ENCODE data around the gene FAM72C.
"Not testable (repeated sequence)": the region's sequence is repeated elsewhere in the genome, so short reads cannot be mapped to it uniquely, and the experiment has no call there.

DNA sequence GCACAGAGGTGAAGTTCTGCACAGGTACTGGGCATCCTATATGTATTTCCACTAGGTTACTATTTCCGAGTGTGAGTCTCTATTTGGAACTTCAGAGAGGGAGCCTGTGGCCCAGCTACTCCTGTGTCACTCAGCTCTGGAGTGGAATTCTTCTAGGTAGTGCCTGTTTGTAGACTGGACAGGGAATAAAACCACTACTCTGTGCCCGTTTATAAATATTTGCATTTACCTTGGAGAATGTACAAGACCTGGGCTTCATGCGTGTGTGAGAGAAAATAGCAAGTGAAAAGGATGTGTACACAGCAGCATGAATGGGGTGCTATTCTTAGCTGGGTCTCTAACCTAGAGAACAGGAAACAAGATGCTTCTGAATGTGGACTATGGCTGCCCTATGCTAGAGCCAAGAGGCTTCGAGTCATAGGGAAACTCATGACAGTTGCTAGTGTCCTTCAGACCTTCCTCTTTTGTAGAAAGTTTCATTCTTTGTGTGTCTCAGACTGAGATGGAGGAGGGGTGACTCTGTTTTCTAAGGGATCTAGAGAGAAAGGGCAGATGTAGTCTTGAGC, 40.5 kb upstream of the FAM72C start:
- not testable (repeated sequence) for TF ChIP-seq POLR2A (IDR thresholded peaks at IDR 0.05; ENCODE audit: low read depth, low read length); MAZ (IDR thresholded peaks at IDR 0.05; ENCODE audit: borderline replicate concordance, low read depth, low read length); CHD1 (IDR thresholded peaks at IDR 0.05; ENCODE audit: low read depth, low read length)
- TF ChIP-seq, protein P1, sequence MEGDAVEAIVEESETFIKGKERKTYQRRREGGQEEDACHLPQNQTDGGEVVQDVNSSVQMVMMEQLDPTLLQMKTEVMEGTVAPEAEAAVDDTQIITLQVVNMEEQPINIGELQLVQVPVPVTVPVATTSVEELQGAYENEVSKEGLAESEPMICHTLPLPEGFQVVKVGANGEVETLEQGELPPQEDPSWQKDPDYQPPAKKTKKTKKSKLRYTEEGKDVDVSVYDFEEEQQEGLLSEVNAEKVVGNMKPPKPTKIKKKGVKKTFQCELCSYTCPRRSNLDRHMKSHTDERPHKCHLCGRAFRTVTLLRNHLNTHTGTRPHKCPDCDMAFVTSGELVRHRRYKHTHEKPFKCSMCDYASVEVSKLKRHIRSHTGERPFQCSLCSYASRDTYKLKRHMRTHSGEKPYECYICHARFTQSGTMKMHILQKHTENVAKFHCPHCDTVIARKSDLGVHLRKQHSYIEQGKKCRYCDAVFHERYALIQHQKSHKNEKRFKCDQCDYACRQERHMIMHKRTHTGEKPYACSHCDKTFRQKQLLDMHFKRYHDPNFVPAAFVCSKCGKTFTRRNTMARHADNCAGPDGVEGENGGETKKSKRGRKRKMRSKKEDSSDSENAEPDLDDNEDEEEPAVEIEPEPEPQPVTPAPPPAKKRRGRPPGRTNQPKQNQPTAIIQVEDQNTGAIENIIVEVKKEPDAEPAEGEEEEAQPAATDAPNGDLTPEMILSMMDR (conservative IDR thresholded peaks at IDR 0.05; ENCODE audit: low read depth, low read length) = not testable (repeated sequence)
- TF ChIP-seq, protein P2, sequence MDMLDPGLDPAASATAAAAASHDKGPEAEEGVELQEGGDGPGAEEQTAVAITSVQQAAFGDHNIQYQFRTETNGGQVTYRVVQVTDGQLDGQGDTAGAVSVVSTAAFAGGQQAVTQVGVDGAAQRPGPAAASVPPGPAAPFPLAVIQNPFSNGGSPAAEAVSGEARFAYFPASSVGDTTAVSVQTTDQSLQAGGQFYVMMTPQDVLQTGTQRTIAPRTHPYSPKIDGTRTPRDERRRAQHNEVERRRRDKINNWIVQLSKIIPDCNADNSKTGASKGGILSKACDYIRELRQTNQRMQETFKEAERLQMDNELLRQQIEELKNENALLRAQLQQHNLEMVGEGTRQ (IDR thresholded peaks at IDR 0.05; ENCODE audit: low read depth, low read length) = not testable (repeated sequence)
